SU-DHL-6 (cell line): ENCODE results near the gene CHSY1.

ENCODE experiments used
- EZH2phosphoT487 ChIP-seq: fragments of 200-600 bp; sonication (generic), shearing (Covaris generic); conservative IDR thresholded peaks from 2 replicates; pipeline ENCODE4 v1.6.1; 2018; ENCODE audit warnings: mild to moderate bottlenecking, antibody characterized with exemption, low read length, moderate library complexity, mixed read lengths
- TF ChIP-seq, protein P1 (sequence below): fragments of 200-600 bp; sonication (generic); IDR thresholded peaks from one replicate; pipeline ENCODE4 v1.5.1; 2017; ENCODE audit warnings: antibody characterized with exemption, mild to moderate bottlenecking, low read length, moderate library complexity; ENCODE audit not compliant: insufficient read depth, poor library complexity, severe bottlenecking

DNA sequence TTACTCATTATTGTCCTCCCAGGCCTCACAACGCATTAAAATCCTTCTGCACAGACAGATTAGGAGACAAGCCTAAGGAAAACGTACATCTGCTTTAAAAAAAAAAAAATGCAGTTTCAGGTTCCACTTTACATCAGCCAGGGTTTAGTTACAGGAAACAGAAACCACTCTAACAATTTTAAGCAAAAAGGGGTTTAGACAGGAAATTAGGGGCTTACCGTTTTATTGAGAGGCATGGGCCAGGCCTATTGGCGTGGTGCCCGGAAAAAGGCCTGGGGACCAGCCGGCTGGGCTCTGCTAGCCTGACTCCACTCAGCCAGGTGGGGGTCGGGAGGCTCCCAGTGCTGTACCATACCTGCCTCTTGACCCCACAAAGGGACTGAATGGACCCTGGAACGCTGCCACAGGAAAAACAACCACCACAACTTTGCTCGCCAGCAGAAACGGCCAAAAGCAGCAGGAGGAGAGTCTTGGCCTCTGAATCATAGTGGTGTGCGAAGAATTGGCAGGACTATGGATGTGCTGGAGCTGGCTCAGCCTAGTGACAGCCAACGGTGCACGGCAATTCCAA lies 124.3 kb downstream of the CHSY1 start:
- TF ChIP-seq, protein P1, sequence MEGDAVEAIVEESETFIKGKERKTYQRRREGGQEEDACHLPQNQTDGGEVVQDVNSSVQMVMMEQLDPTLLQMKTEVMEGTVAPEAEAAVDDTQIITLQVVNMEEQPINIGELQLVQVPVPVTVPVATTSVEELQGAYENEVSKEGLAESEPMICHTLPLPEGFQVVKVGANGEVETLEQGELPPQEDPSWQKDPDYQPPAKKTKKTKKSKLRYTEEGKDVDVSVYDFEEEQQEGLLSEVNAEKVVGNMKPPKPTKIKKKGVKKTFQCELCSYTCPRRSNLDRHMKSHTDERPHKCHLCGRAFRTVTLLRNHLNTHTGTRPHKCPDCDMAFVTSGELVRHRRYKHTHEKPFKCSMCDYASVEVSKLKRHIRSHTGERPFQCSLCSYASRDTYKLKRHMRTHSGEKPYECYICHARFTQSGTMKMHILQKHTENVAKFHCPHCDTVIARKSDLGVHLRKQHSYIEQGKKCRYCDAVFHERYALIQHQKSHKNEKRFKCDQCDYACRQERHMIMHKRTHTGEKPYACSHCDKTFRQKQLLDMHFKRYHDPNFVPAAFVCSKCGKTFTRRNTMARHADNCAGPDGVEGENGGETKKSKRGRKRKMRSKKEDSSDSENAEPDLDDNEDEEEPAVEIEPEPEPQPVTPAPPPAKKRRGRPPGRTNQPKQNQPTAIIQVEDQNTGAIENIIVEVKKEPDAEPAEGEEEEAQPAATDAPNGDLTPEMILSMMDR: no peak
- no peak for TF ChIP-seq EZH2phosphoT487
